K562 (cell line): Measurements from ENCODE around the gene RPL15. TPM values are rescaled to one million over a fixed set of nuclear protein-coding genes. Genes with fewer than 3 reads are reported as not detected.
A peak's percentile ranks its signal among the peaks of the same experiment; 100 is the strongest.

Experiments used
- ARID2 ChIP-seq: fragments of 450-650 bp; IDR thresholded peaks from 2 replicates; pipeline ENCODE4 v1.6.1; 2017; ENCODE audit warnings: antibody characterized with exemption, mild to moderate bottlenecking
- CC2D1A ChIP-seq: fragments of 450-650 bp; IDR thresholded peaks from 2 replicates; pipeline ENCODE4 v1.6.1; 2017; ENCODE audit warnings: mild to moderate bottlenecking
- CTCFL ChIP-seq: IDR thresholded peaks from 2 replicates; pipeline ENCODE4 v1.6.1; 2011; ENCODE audit warnings: borderline replicate concordance, low read depth, mild to moderate bottlenecking, moderate library complexity, low read length; ENCODE audit not compliant: insufficient read depth, poor library complexity, severe bottlenecking
- ELK1 ChIP-seq: sonication (generic); formaldehyde crosslinking; IDR thresholded peaks from 2 replicates; pipeline ENCODE4 v1.8.1; 2022; ENCODE audit warnings: missing genetic modification reagents
- HNRNPH1 ChIP-seq: fragments of 200-400 bp; formaldehyde crosslinking; optimal IDR thresholded peaks from 2 replicates; pipeline ENCODE3; 2017; ENCODE audit warnings: low read depth, mild to moderate bottlenecking, low read length, moderate library complexity
- MITF ChIP-seq: IDR thresholded peaks from 2 replicates; pipeline ENCODE4 v1.6.1; 2014; ENCODE audit warnings: antibody characterized with exemption
- NONO ChIP-seq, 2 experiments: fragments of 200-400 bp in 1 of 2; fragments of 450-650 bp in 1 of 2; formaldehyde crosslinking in 1 of 2; IDR thresholded peaks; 2 replicates each; pipeline ENCODE4 v1.6.1; 2017; ENCODE audit warnings: low read depth in 2 of 2, mild to moderate bottlenecking in 2 of 2, moderate library complexity in 2 of 2, low read length in 1 of 2
- RBBP5 ChIP-seq: fragments of 200-600 bp; sonication (generic); IDR thresholded peaks from 2 replicates; pipeline ENCODE4 v1.6.1; 2012; ENCODE audit warnings: borderline replicate concordance, mild to moderate bottlenecking, low read length, control low read depth, inconsistent platforms; ENCODE audit not compliant: insufficient read depth, poor library complexity, severe bottlenecking
- REST ChIP-seq, 2 experiments: fragments of 450-650 bp; formaldehyde crosslinking in 1 of 2; IDR thresholded peaks; 2 replicates each; pipeline versions ENCODE4 v1.4.0 to v1.6.1; 2014 to 2020; ENCODE audit warnings: mild to moderate bottlenecking in 2 of 2, borderline replicate concordance in 1 of 2, low read depth in 1 of 2
- TAF9B ChIP-seq: fragments of 450-650 bp; IDR thresholded peaks from 2 replicates; pipeline ENCODE4 v1.6.1; 2018; ENCODE audit warnings: mild to moderate bottlenecking; ENCODE audit not compliant: partially characterized antibody
- polyA plus RNA-seq, 8 experiments: library from polyadenylated mRNA; depleted of rRNA in 4 of 8; stranded (reverse) in 5 of 8; unstranded in 3 of 8; fragments of >200 nt; fragmentation: Nextera tagmentation in 2 of 8; fragmentation: Illumina TruSeq in 1 of 8; extraction: Ambion mirVana in 2 of 8; extraction: Trizol in 1 of 8; gene quantifications; 2 replicates each; pipeline versions ENCODE4 v1.2.1 to v1.2.3, GENCODE V29; 2011 to 2014; ENCODE audit warnings: inconsistent platforms in 1 of 8, missing spikeins in 1 of 8
- total RNA-seq, 7 experiments: library from RNA; depleted of rRNA in 6 of 7; stranded (reverse); fragments of >200 nt in 6 of 7; fragmentation: Illumina TruSeq in 2 of 7; extraction: Trizol in 2 of 7; gene quantifications; 2 replicates each; pipeline versions ENCODE4 v1.2.1 to v1.2.3, GENCODE V29; 2011 to 2021; ENCODE audit warnings: low replicate concordance in 1 of 7

The RPL15 gene
- total and polyA plus RNA-seq, 9 of the 15 experiments (the other 6 are each of a cell fraction or from before 2014, with no cell fraction given): 2,393 to 8,850 (median 3,928) TPM

GRCh38 chr3:23944861-23945662, 28.1 kb downstream of the RPL15 start, which contains the start of gene NR1D2 (continued):
- peak; percentile 52 for TF ChIP-seq REST (IDR thresholded peaks at IDR 0.05; ENCODE audit: borderline replicate concordance)
- no peak for TF ChIP-seq REST (CRISPR knock-in tag; IDR thresholded peaks at IDR 0.05; ENCODE audit: low read depth)
- TF ChIP-seq RBBP5: peak; percentile 50
- peak; percentile 32; the same call in 1 of the 2 replicates for TF ChIP-seq CC2D1A
- TF ChIP-seq TAF9B: no peak
- peak in 1 of 2 experiments; percentile 86; a peak in 1 of 4 replicates for TF ChIP-seq NONO (IDR thresholded peaks at IDR 0.05; ENCODE audit: low read depth in 2 of 2, low read length in 1 of 2)
- no peak for TF ChIP-seq HNRNPH1
- 0 out of 2 replicates have a peak, but pooled peaks have one; percentile 55 for TF ChIP-seq ARID2
- TF ChIP-seq ELK1: no peak
- peak; percentile 56; the same call in 1 of the 2 replicates for TF ChIP-seq MITF
- TF ChIP-seq CTCFL: peak; percentile 26
